Measurements from ENCODE around the gene ANO8. TPM values are rescaled to one million over a fixed set of nuclear protein-coding genes. Genes with fewer than 3 reads are reported as not detected.
A peak's percentile ranks its signal among the peaks of the same experiment; 100 is the strongest.

ANO8 gene
- total and polyA plus RNA-seq, 2 donors from 2014 or later, result 3.0 to 12.1 TPM

- Histone ChIP-seq H3K4me1 (ENCODE audit: control insufficient read depth in 2 of 3, insufficient read depth in 2 of 3, low read depth in 1 of 3, low read length in 3 of 3) (peaks cover 0 to 5% (median 0%) of the 10 kb centered on the region in 3 donors), H3K27ac (ENCODE audit: low read depth in 2 of 2, low read length in 2 of 2) (no peak overlapping the region), H3K9ac (ENCODE audit: low read length in 3 of 3) (no peak overlapping the region), H3K4me3 (ENCODE audit: low read length in 3 of 3) (no peak overlapping the region), H3K27me3 (ENCODE audit: control insufficient read depth, insufficient read depth, low read length) (no peaks in the 10 kb centered on the region), H3K9me3 (ENCODE audit: control insufficient read depth in 2 of 3, insufficient read depth in 1 of 3, low read length in 3 of 3) (no peaks in the 10 kb centered on the region), H3K36me3 (ENCODE audit: control insufficient read depth in 2 of 3, insufficient read depth in 3 of 3, low read length in 3 of 3) (no peaks in the 10 kb centered on the region)
- intact Hi-C loops (cut with DNase I), result no loop called here
- peak in 1 of 5 donors; percentile 79 for DNase-seq
- no peak for FAIRE-seq
- no peak for TF ChIP-seq CTCF (IDR thresholded peaks at IDR 0.05; ENCODE audit: borderline replicate concordance, extremely low read depth, insufficient read depth)
Measured at GRCh38 chr19:17352608-17353280, 18.1 kb upstream of the ANO8 start.

DNA sequence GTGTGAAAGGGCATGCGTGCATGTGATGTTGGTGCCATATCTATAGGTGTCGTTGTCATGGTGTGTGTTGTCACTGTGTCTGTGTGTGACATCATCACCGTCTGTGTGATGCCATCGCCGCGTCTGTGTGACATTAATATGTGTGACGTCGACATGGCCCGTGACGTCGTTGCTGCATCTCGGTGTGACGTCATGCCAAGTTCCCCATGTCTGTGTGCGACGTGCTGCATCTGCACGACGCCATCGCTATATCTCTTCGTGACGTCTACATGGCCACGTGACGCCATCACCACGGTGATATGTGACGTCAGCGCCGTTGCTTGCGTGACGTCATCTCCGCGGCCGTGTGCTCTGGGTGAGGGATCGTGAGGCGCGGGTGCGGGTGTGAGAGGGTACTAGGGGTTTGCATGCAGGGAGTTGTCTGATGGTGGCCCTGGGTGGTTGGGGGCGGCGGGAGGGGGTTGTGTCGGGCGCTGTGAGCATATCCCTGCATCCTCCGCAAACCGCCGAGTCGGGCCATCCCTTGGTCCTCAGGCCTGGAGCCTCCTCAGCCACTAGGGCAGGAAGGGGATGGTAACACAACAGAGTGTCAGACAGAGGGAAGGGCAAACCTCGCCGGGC is 17.3 kb upstream of the ANO8 start:
- FAIRE-seq (no peak), DNase-seq (no peak)
- Histone ChIP-seq H3K36me3 (ENCODE audit: control insufficient read depth in 2 of 3, insufficient read depth in 3 of 3, low read length in 3 of 3) (no peaks in the 10 kb centered on the region), H3K4me3 (ENCODE audit: low read length in 3 of 3) (no peak overlapping the region), H3K4me1 (ENCODE audit: control insufficient read depth in 2 of 3, insufficient read depth in 2 of 3, low read depth in 1 of 3, low read length in 3 of 3) (peaks cover 0 to 7% (median 0%) of the 10 kb centered on the region in 3 donors), H3K27me3 (ENCODE audit: control insufficient read depth, insufficient read depth, low read length) (no peaks in the 10 kb centered on the region), H3K9ac (ENCODE audit: low read length in 3 of 3) (no peak overlapping the region), H3K27ac (ENCODE audit: low read depth in 2 of 2, low read length in 2 of 2) (no peak overlapping the region), H3K9me3 (ENCODE audit: control insufficient read depth in 2 of 3, insufficient read depth in 1 of 3, low read length in 3 of 3) (no peaks in the 10 kb centered on the region)
- intact Hi-C loops (cut with DNase I), result no loop called here
- no peak for TF ChIP-seq CTCF (IDR thresholded peaks at IDR 0.05; ENCODE audit: borderline replicate concordance, extremely low read depth, insufficient read depth)

- Histone ChIP-seq H3K9ac (ENCODE audit: low read length in 3 of 3) (no peak overlapping the region), H3K9me3 (ENCODE audit: control insufficient read depth in 2 of 3, insufficient read depth in 1 of 3, low read length in 3 of 3) (no peaks in the 10 kb centered on the region), H3K27me3 (ENCODE audit: control insufficient read depth, insufficient read depth, low read length) (no peaks in the 10 kb centered on the region), H3K4me3 (ENCODE audit: low read length in 3 of 3) (peak overlapping the region in 1 of 3 donors; percentile 17), H3K4me1 (ENCODE audit: control insufficient read depth in 2 of 3, insufficient read depth in 2 of 3, low read depth in 1 of 3, low read length in 3 of 3) (peaks cover 0 to 7% (median 0%) of the 10 kb centered on the region in 3 donors), H3K36me3 (ENCODE audit: control insufficient read depth in 2 of 3, insufficient read depth in 3 of 3, low read length in 3 of 3) (no peaks in the 10 kb centered on the region), H3K27ac (ENCODE audit: low read depth in 2 of 2, low read length in 2 of 2) (peak overlapping the region; percentile 38 to 72)
- intact Hi-C loops (cut with DNase I), result no loop called here
- FAIRE-seq (no peak), DNase-seq (peak; percentile 60 to 93 (median 78))
- no peak for TF ChIP-seq CTCF (IDR thresholded peaks at IDR 0.05; ENCODE audit: borderline replicate concordance, extremely low read depth, insufficient read depth)
Measured at GRCh38 chr19:17348700-17349099, 14.0 kb upstream of the ANO8 start.
